ENCODE data around the gene TACR1. TPM values are rescaled to one million over a fixed set of nuclear protein-coding genes. Genes with fewer than 3 reads are reported as not detected.
A peak's percentile ranks its signal among the peaks of the same experiment; 100 is the strongest.

TACR1 gene
- total and polyA plus RNA-seq, 2 of the 4 experiments (the other 2 are of a cell fraction): under 0.01 to 0.09 TPM

DNA sequence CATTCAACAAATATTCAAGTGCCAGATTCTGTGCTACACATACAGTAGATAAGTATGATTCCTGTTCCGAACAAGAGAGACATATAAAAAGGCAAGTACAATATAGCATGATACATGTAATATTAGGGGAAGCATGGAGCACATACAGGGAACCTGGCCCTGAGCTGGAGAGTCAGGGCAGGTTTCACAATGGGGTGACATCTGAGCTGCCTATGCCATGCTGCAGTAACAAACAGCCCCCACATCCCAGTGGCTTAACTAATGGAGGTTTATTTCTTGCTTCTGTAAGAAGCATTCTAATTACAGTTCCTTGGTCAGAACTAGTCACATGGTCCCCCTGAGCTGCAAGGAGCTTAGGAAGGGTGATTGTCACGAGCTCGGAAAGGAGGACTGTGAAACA, 27.3 kb upstream of the TACR1 start:
- dilution Hi-C loops (cut with HindIII; ENCODE audit: low sequenced_read_pairs, unreplicated experiment) (no loop called here), intact Hi-C loops (cut with micrococcal nuclease) (no loop called here), in situ Hi-C loops (cut with MboI; ENCODE audit: low sequenced_read_pairs) (no loop called here)
- H2BK120ac ChIP-seq (ENCODE audit: low read depth, low read length): no peak overlapping the region
- H4K20me1 ChIP-seq (ENCODE audit: insufficient read depth, low read length): no peaks in the 10 kb centered on the region
- no peaks in the 10 kb centered on the region for H3K27me3 ChIP-seq (ENCODE audit: control insufficient read depth, insufficient read depth, low read length)
- H2BK5ac ChIP-seq (ENCODE audit: low read depth, low read length, poor library complexity, severe bottlenecking): no peak overlapping the region
- H3K27ac ChIP-seq (ENCODE audit: insufficient read depth, low read length): no peak overlapping the region
- no peak for ATAC-seq (ENCODE audit: low read depth)
- no peak overlapping the region for H4K5ac ChIP-seq (ENCODE audit: low read depth, low read length)
- H3K56ac ChIP-seq (ENCODE audit: extremely low read depth, insufficient read depth, low read length): no peak overlapping the region
- H2AFZ ChIP-seq (replicated peaks; ENCODE audit: low read length, poor library complexity): no peak overlapping the region
- 0 out of 2 replicates have a peak overlapping the region, but pooled peaks have one; percentile 16 for H2BK20ac ChIP-seq (ENCODE audit: low read depth, low read length)
- H3K4me3 ChIP-seq (ENCODE audit: insufficient read depth, low read depth, low read length): no peak overlapping the region
- TF ChIP-seq, protein P1, sequence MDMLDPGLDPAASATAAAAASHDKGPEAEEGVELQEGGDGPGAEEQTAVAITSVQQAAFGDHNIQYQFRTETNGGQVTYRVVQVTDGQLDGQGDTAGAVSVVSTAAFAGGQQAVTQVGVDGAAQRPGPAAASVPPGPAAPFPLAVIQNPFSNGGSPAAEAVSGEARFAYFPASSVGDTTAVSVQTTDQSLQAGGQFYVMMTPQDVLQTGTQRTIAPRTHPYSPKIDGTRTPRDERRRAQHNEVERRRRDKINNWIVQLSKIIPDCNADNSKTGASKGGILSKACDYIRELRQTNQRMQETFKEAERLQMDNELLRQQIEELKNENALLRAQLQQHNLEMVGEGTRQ (IDR thresholded peaks at IDR 0.05; ENCODE audit: low read depth, low read length): no peak
- no peak for TF ChIP-seq NFE2L2 (IDR thresholded peaks at IDR 0.05; ENCODE audit: low read depth, low read length)
- TF ChIP-seq CEBPB (IDR thresholded peaks at IDR 0.05; ENCODE audit: low read depth, low read length): no peak
- no peak for TF ChIP-seq CHD1 (IDR thresholded peaks at IDR 0.05; ENCODE audit: low read depth, low read length)
- no peak for TF ChIP-seq FOS (IDR thresholded peaks at IDR 0.05; ENCODE audit: low read depth, low read length)
- no peaks in the 10 kb centered on the region for H3K9me3 ChIP-seq (ENCODE audit: control insufficient read depth, insufficient read depth, low read length)
- H2AK9ac ChIP-seq (replicated peaks; ENCODE audit: low read depth, low read length, poor library complexity): no peak overlapping the region
- no peak overlapping the region for H3K14ac ChIP-seq (replicated peaks; ENCODE audit: low read depth, low read length)
- H3K36me3 ChIP-seq (ENCODE audit: control insufficient read depth, insufficient read depth, low read length): no peaks in the 10 kb centered on the region
- POLR2A ChIA-PET (ENCODE audit: unreplicated experiment): no interaction called here
- H2BK15ac ChIP-seq (ENCODE audit: low read depth, low read length): no peak overlapping the region
- H2AK5ac ChIP-seq (ENCODE audit: low read depth, low read length): no peak overlapping the region
- no peak overlapping the region for H3K23ac ChIP-seq (ENCODE audit: low read depth, low read length)
- H4K8ac ChIP-seq (ENCODE audit: low read depth in 2 of 2, low read length in 2 of 2): no peak overlapping the region
- no peaks in the 10 kb centered on the region for H3K79me1 ChIP-seq (ENCODE audit: low read depth in 1 of 2, low read length in 2 of 2)
- no peak overlapping the region; the same call in 1 of the 2 replicates for H3K4ac ChIP-seq (ENCODE audit: low read depth, low read length)
- H3K4me2 ChIP-seq (ENCODE audit: low read depth, low read length): no peak overlapping the region
- CTCF ChIA-PET: no interaction called here
- no peak overlapping the region for H3K18ac ChIP-seq (ENCODE audit: low read depth, low read length)
- peaks cover 12% of the 10 kb centered on the region for H3K9me1 ChIP-seq (ENCODE audit: insufficient read depth, low read length)
- H3K9ac ChIP-seq (ENCODE audit: low read depth, low read length): no peak overlapping the region
- H4K91ac ChIP-seq (ENCODE audit: insufficient read depth, low read depth, low read length): no peak overlapping the region
- H3K4me1 ChIP-seq (ENCODE audit: control insufficient read depth, insufficient read depth, low read length): peaks cover 6% of the 10 kb centered on the region
- WGBS, 2 experiments (ENCODE audit: extremely low coverage in 2 of 2, insufficient read length in 1 of 2): no CpG with 5 or more reads among the region's 3 CpGs
- no TSS peak for BruUV-seq (replicated peaks)
- no peak for DNase-seq
